ENCODE results near the gene GOLGA6L9. TPM values are rescaled to one million over a fixed set of nuclear protein-coding genes. Genes with fewer than 3 reads are reported as not detected.
"Not testable (repeated sequence)": the region's sequence is repeated elsewhere in the genome, so short reads cannot be mapped to it uniquely, and the experiment has no call there.

The GOLGA6L9 gene
- total RNA-seq, 1 experiment from 2014 or later, result 2.1 TPM

DNA sequence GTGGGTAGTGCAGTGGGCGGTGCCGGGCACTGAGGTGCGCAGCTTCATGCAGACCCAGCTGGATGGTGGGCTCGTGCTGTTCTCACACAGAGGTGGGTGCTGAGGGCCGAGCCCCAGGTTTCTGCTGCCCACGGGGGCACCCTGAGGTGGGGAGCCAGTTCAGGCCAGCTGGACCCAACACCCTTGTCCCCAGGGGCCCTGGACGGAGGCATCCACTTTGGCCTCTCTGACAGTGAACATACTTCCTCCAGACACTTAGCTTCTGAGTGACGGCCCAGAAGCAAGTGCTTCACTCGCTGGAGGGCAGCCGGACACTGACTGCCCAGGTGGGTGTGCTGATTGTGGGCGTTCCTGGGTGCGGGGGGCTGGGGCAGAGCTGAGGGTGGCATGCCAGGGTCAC lies 39.8 kb downstream of the GOLGA6L9 start:
- not testable (repeated sequence) for DNase-seq (ENCODE audit: low spot score)

DNA sequence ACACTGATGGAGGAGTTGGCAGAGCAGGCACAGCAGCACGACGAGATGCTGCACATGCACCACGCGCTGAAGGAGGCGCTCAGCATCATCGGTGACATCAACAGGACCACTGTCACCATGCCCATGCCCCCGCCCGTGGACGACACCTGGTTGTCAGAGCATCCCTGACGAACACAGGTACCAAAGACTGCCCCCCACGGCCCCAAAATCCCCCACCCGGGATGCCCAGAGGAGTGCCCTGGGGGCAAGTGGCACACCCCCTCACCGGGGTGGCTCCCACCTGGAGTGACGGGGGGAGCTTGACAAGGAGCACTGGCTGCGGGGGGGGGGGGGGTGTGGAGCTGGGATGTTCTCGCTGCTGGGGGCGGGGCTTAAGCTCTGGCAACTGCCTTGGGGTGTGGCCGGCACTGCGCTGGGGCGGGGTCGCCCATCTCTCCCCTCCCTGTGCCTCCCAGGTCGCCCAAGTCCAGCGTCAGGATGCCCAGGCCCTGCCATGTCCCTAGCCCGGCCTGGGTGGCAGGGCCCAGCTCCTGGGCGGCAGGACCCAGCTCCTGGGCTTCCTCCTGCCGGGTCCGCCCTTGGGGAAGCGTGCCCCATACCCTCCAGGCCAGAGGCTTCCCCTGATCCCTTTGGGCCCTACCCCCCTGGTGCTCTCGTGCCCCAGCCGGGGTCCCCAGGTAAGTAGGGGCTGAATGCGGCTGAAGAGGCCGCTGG lies 42.8 kb downstream of the GOLGA6L9 start:
- DNase-seq (ENCODE audit: low spot score), result not testable (repeated sequence)

DNA sequence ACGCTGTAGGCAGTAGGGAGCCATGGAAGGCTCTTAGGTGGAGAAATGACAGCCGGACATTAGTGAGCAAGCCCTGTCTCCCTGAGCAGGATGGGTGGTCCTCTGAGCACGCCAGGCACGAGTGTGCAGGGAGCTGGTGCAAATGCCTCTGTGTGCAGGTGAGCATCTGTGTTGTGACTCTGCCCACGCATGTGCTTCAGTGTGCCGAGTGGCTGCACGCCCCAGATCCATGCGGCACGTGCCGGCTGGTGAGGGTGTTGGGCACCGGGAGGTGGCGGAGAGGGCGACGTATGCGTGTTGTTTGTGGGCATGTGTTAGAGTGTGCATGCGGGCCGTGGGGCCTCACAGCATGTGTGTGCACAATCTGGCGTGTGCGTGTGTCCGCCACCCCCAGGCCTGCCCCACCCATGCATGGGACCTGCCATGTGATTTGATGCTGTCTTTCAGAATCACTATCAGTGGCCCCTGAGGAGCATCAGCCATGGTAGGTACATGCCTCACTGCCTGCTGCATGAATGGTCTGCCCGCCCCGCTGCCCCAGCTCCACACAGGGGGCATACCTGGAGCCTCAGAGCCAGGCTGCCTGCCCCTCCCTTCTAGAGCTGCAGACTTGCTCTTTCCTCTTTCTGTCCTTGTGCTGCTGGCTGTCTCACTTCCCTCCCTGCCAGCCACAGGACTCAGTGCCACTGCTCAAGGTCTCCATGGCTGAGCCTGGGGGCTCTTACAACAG lies 45.1 kb downstream of the GOLGA6L9 start:
- not testable (repeated sequence) for DNase-seq (ENCODE audit: low spot score)

DNA sequence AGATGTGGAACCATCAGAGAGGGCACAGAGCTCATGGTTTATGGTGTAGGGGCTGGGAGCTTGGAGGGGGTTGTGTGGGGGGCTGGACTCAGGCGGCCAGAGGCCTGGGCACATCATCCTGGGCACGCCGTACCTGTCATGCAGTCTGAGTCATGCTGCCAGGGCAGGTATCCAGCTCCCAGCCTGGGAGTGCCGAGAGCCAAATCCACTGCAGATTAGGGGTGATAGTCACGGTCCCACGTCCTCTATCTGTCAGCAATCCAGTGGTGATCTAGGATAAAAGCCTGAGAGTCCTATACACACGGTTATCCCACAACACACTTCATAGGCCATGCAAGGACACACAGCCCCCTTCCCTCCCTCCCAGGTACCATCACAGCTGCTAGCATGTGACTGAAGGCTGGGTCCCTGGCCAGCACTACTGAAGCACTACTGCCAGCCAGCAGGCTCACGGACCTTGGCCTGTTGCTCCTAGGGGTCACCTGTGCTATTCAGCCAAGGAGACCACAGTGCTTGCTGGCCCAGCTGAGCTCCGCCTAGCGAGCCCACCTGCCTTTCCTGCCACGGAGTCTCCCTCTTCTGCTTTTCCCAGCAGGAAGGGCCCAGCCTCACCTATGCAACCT lies 45.8 kb downstream of the GOLGA6L9 start:
- DNase-seq (ENCODE audit: low spot score), result not testable (repeated sequence)

DNA sequence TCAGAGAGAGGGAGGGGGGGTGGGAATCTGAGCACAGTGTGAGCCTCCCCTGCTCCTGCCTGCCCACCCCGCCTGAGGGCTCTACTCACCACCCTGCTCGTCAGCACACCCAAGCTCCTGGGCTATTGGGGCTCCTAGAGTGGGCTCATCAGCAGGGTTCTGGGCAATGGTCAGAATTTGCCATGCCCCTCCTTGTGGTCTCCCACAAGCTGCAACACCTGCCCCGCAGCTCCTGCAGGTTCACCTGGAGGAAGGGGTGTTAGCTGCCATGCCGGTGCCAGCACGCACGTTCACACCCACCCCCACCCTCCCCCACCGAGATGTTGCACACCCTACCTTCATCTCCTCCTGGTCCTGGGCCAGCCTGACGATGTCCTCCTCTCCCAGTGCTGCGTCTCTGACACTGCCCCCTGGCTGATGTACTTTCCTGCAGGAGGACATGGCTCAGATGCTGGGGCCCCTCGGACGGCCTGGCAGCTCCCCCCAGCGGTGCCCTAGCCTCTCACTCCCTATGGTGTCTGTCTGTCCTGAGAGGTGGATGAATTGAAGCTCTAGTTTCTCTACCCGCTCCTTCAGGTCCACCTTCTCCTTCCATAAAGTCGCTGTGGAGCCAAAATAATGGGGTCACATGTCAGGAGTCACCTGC lies 47.2 kb downstream of the GOLGA6L9 start:
- DNase-seq (ENCODE audit: low spot score), result not testable (repeated sequence)

DNA sequence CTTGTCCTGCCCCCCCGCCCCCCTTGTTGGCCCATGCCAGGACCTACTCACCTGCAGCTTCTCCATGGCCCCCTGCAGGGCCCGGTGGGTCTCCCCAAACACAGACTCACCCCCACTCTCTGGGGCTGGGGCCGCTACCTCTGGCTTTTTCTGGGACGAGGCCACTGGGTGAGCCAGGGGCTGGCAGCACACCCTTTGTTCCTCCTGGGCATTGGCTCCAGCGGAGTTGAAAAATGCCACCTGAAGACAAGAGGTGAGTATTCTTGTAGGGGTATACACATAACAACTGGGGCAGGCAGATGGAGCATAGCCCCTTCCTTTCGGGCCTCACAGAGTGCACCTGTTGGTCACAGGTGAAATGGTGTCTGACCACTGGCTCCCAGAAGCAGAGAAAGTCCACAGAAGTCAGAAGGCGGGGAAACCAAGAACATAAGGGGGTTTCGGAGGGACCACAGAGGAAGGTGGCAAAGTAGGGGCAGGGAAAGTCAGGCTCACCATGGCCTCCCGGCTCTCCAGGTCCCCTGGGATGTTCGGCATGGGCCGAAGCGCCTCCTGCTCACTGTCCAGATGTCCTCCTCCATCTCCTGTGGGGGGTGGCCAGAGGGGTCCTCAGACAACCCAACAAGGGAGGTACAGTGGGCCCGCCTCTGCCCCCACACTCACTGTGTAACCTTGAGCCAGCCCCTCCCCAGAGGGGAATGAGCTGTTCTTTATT lies 47.9 kb downstream of the GOLGA6L9 start:
- not testable (repeated sequence) for DNase-seq (ENCODE audit: low spot score)

Other genes with a start within 250 kb of the GOLGA6L9 start
- 24.4 and 26.5 TPM in 2 replicates for gene EFL1, start 167.1 kb upstream of the GOLGA6L9 start, total RNA-seq (2014; rRNA removed; shearing (Covaris generic))
- 1.1 and 2.5 TPM in 2 replicates for gene SAXO2, start 167.0 kb upstream of the GOLGA6L9 start, total RNA-seq (2014; rRNA removed; shearing (Covaris generic))
- gene GOLGA6L10, start 80.3 kb upstream of the GOLGA6L9 start, total RNA-seq (2014; rRNA removed; shearing (Covaris generic)), result 0.07 TPM in 1 of 2 replicates, not detected in the other
- 2,056 and 2,688 TPM in 2 replicates for gene RPS17, start 110.6 kb downstream of the GOLGA6L9 start, total RNA-seq (2014; rRNA removed; shearing (Covaris generic))
- 10.8 and 11.3 TPM in 2 replicates for gene CPEB1, start 217.5 kb downstream of the GOLGA6L9 start, total RNA-seq (2014; rRNA removed; shearing (Covaris generic))